OCI-LY3 (cell line): ENCODE results near the gene ENKD1.

Experiments used
- CTCF ChIP-seq: fragments of 200-600, 300-600 bp; sonication (generic); IDR thresholded peaks from 2 replicates; pipeline ENCODE4 v1.5.1; 2014; ENCODE audit warnings: antibody characterized with exemption, low read length, low read depth
- EZH2phosphoT487 ChIP-seq: fragments of 200-600 bp; shearing (Covaris generic); IDR thresholded peaks from 2 replicates; pipeline ENCODE4 v1.6.1; 2018; ENCODE audit warnings: antibody characterized with exemption, mixed run types, low read depth

- no peak for TF ChIP-seq CTCF
- no peak for TF ChIP-seq EZH2phosphoT487
Observed at GRCh38 chr16:67667453-67667816, 885 bp upstream of the ENKD1 start.
